Stimulated activated CD4-positive, alpha-beta T cell treated with anti-CD3 and anti-CD28 coated beads, Interleukin-15, amount 100 ng/mL, for 1 hour (primary cell): ENCODE results near the gene GCLM.
"Not testable (repeated sequence)": the region's sequence is repeated elsewhere in the genome, so short reads cannot be mapped to it uniquely, and the experiment has no call there.

ENCODE experiments used
- DNase-seq, 2 donors: peaks; one replicate each; pipeline ENCODE4 v3.0.0-alpha.2; 2020; ENCODE audit warnings: low read depth in 1 of 2, low spot score in 1 of 2

GCLM gene

GRCh38 chr1:93899543-93900207 is 9.6 kb downstream of the GCLM start:
- DNase-seq, result no peak

DNA sequence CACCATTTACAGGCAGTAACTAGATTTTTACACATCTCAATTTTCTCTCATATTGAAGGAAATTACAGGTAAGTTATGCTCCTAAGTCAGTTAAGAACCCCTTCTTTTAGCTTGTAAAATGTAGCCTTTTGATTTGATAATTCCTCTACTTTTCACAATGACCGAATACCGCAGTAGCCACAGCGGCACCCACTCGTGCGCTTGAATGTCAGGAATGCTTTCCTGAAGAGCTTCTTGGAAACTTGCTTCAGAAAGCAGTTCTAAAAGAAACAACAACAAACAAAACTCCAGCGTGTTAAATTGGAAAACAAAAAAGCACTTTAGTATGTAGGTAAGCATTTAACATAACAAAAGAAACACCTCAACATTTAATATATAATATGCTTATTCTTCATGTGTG is 20.3 kb downstream of the GCLM start:
- no peak for DNase-seq

DNA sequence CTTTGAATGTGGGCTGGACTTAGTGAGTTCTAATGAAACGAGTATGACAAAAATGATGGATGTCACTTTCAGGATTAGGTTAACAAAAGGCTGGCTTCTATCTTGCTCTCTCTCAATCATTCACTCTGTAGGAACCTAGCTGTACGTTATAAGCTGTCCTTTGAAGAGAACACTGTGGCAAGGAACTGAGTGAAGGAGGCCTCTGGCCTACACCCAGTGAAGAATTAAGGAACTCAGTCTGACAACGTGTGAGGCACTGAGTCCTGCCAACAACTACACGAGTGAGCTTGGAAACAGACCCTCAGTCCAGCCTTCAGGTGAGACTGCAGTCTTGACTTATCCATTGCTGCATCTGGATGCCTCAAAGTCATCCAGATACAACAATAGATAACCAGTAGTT is 27.0 kb downstream of the GCLM start:
- no peak for DNase-seq

DNA sequence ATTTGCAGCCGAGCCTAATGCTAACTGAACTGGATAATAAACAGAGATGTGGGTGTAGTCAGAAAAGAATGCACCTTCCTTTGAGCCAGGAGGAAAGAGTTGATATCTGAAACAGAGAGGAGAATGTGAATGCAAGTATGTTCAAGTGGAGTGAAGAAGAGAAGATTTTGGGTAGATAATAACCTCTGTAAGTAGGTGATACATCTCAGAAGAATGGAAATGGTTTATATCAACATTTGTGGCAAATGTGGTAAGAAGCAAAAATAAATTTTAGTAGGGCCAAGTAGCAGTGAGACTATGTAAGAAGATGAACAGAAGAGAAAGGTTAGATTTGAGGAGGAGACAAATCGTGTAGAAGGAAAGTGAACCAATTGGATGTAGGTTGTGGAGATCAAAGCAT is 28.5 kb downstream of the GCLM start:
- no peak for DNase-seq

DNA sequence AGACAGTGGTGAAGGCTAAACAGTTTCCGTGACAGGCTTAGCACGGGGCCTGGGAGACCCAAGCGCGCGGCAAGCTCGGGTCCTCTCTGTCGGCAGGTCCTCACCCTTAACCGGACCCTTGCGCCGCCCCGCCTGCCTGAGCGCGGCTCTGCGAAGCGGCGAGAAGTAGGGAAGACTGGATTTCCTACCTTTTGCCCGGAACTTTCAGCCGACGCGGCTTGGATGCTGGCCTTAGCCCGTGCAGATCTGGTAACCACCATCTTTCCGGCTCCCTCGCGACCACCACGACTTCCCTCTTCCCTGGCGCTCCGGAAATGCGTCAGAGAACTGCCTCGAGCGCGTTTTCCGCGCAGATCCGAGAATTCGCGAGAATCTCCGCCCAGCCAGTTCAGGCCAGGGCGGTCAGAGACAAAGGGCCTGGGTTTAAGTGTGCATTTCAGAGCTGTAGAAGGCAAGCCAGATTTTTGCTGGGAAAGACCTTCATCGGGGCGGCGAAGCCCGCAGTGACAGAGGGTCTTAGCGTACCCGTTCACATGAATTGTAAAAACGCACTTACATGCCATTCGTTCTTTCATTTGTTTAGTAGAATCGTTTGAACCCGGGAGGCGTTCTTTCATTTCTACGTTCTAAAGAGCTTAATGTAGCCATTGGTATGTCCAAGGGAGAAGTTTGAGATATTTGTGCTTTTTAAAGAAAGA is 30.2 kb downstream of the GCLM start, which contains the start of gene DNTTIP2:
DNTTIP2 (minus strand) TSS at position 318 of the 698 bp plus-strand sequence; CDS start at position 260, 58 bp downstream.
- DNase-seq, result peak; percentile 68 to 74

- DNase-seq, result peak; percentile 25 to 36
Observed at GRCh38 chr1:93878501-93878888, 30.7 kb downstream of the GCLM start.

GRCh38 chr1:93877529-93877928 is 31.7 kb downstream of the GCLM start:
- no peak for DNase-seq

DNA sequence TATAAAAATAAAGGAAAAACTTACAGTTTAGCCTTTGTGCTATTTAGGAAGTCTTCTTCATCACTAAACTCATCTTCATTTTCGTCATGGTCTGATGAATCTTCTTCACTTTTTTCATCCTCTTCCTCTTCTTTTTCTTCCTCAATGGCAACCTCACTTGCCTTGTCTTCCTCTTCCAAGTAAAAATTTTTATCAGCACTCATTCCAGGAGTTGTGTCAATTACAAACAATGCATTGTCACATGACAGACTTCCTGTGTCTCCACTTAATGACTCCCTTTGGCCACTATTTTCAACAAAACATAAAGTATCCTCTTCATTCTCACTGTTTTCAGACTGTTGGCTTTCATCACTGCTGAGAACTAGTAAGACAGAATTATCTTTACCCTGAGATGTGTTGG is 33.0 kb downstream of the GCLM start:
- no peak for DNase-seq

- DNase-seq, result no peak
Observed at GRCh38 chr1:93874025-93874651, 35.1 kb downstream of the GCLM start.

DNA sequence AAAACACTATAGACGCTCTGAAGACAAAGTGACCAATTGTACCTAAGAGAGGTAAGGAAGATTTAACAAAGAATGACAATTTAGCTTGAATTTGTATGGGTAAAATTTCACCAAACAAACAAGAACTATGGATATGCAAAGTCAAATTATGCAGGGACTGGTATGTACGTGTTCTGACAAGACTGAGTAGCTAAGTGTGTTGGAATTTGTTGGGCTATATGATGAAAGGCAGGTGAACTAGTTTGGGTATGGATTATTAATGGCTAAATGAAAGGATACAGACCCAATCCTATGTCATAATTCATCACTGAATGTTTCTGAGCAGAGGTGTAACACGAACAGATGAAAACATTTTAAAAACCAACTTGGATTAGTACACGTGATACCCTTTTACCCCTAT is 37.9 kb downstream of the GCLM start:
- no peak for DNase-seq

DNA sequence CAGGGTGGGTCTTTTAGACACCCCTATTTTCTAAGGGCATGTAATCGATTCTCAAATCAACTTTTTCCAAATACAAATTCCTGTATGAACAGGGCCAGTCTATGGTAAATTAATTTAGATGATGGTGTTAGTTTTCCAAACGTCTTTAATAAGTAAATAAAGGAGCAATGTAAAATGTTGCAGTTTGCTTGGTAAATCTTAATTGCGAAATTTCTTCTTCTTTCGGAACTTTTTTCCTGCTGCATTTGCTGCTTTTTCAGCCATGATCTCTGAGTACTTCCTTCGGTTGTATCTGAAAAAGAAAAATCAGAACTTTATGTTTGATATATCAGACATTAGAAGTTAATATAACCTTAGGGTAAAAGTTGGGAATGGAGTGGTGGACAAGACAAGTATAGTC is 39.6 kb downstream of the GCLM start:
- DNase-seq, result no peak

DNA sequence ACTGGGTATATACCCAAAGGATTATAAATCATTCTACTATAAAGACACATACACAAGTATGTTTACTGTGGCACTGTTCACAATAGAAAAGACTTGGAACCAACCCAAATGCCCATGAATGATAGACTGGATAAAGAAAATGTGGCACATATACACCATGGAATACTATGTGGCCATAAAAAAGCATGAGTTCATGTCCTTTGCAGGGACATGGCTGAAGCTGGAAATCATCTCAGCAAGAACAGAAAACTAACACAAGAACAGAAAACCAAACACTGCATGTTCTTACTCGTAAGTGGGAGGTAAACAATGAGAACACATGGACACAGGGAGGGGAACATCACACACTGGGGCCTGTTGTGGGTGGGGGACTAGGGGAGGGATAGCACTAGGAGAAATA is 40.7 kb downstream of the GCLM start:
- not testable (repeated sequence) for DNase-seq

DNA sequence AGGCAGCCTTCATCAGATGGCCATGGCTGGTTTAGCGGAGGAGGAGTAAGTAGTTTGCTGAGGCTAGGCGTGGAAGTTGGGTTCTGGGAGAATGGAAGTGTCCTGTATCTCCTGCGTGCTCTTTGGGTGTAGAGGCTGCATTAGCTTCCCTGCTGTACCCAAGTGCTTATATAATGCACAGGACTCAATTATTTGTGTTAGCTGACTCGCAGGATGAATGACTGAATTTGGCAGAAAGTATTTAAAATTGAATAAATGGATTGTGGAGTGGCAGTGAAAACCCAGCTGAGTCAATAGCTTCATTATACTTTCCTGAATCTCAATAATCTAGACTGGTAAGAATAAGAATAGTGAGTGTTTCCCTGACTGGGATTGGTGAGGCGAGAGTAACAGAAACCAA is 44.0 kb downstream of the GCLM start:
- no peak for DNase-seq

DNA sequence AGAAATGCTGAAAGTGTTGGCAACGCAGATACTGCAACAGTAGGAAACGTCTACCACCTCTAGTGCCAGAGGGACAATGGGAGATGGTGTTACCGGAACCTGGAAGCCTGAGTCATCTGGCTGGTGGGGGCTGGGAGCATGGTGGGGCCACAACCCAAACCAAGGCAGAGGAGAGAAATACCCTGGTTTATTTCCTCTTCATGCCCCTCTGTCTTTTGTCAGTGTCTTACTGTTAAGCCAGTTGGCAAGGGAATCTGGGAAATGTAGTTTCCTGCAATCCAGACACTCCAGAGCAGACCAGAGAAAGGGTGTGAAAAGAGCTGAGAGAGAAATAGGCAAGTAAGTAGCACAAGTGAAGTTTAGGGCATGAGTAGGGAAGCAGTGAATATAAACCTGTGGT is 45.1 kb downstream of the GCLM start:
- DNase-seq, result no peak

DNA sequence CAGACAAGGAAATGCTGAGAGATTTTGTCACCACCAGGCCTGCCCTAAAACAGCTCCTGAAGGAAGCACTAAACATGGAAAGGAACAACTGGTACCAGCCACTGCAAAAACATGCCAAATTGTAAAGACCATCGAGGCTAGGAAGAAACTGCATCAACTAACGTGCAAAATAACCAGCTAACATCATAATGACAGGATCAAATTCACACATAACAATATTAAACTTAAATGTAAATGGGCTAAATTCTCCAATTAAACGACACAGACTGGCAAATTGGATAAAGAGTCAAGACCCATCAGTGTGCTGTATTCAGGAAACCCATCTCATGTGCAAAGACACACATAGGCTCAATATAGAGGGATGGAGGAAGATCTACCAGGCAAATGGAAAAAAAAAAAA is 51.6 kb downstream of the GCLM start:
- DNase-seq, result not testable (repeated sequence)

GRCh38 chr1:93855983-93856382 is 53.2 kb downstream of the GCLM start:
- DNase-seq, result not testable (repeated sequence)

DNA sequence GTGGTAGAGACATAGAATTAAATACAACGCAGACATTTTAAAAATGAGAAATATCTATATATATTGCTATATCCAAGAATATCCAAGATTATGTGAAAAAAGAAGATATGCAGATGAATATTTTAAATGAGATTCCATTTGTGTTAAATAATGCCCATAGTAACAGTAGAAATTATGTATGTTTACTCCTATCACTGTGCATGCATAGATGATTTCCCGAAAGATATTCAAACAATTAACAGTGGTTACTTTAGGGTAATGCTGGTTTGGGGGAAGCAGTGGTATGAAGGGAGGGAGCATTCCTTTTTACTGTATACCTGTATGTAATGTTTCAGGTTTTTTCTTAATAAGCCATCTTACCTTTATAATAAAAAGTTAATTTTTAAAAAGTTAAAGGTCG is 55.3 kb downstream of the GCLM start:
- DNase-seq, result no peak

DNA sequence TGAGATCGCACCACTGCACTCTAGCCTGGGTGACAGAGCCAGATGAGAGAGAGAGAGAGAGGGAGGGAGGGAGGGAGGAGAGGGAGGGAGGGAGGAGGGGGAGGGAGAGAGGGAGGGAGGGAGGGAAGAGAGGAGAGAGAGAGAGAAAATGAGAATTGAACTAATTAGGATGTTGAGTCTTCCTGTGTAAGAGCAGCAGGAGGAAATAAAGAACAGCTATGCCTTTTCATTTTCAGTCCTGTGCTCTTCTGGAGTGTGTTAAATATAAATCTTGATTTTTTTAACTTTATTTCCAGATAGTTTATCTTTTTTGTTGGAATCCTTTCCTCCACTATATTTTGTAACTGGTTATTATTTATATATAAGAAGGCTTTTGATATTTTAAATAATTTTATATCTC is 57.4 kb downstream of the GCLM start:
- no peak for DNase-seq

- no peak for DNase-seq
Observed at GRCh38 chr1:93851327-93851712, 57.9 kb downstream of the GCLM start.

GRCh38 chr1:93850687-93851326 is 58.4 kb downstream of the GCLM start:
- DNase-seq, result peak in 1 of 2 donors; percentile 29

DNA sequence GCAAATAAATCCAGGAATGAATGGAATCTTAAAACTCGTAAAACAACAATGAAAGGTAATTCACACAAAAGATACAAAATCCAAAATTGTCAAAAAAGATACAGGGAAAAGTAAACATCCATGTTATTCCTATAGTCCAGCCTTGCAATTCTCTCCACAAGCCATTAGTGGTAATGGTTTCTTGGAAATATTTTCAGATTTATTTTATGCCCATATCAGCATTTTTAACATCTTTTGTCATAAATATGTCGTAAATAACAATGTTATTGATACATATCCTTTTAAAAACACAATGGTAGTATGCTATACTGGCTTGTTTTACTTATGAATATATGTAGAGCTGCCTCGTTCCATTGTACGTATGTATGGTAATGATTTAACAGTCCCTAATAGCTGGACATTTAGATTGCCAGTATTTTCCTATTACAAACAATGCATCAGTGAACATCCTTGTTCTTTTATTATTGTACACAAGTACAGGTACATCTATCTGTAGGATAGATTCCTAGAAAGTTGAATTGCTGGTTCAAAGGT is 60.8 kb downstream of the GCLM start:
- no peak for DNase-seq
